Measurements from ENCODE around the gene CACNA1H.

- TF ChIP-seq EZH2 (IDR thresholded peaks at IDR 0.05; ENCODE audit: borderline replicate concordance): no peak
- no peak for TF ChIP-seq EZH2phosphoT487 (IDR thresholded peaks at IDR 0.05; ENCODE audit: low read depth, severe bottlenecking, unreplicated experiment)
- TF ChIP-seq, protein P1, sequence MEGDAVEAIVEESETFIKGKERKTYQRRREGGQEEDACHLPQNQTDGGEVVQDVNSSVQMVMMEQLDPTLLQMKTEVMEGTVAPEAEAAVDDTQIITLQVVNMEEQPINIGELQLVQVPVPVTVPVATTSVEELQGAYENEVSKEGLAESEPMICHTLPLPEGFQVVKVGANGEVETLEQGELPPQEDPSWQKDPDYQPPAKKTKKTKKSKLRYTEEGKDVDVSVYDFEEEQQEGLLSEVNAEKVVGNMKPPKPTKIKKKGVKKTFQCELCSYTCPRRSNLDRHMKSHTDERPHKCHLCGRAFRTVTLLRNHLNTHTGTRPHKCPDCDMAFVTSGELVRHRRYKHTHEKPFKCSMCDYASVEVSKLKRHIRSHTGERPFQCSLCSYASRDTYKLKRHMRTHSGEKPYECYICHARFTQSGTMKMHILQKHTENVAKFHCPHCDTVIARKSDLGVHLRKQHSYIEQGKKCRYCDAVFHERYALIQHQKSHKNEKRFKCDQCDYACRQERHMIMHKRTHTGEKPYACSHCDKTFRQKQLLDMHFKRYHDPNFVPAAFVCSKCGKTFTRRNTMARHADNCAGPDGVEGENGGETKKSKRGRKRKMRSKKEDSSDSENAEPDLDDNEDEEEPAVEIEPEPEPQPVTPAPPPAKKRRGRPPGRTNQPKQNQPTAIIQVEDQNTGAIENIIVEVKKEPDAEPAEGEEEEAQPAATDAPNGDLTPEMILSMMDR (IDR thresholded peaks at IDR 0.05; ENCODE audit: poor library complexity): no peak
These were observed 36.5 kb downstream of the CACNA1H start for GRCh38 chr16:1189455-1189854.
